Osteoblast (primary cell): Measurements from ENCODE around the gene HDAC11. TPM values are rescaled to one million over a fixed set of nuclear protein-coding genes. Genes with fewer than 3 reads are reported as not detected.
A peak's percentile ranks its signal among the peaks of the same experiment; 100 is the strongest.

Experiments used
- DNase-seq: peaks from one replicate; pipeline ENCODE4 v3.0.0; 2011; ENCODE audit warnings: low spot score, mixed read lengths; ENCODE audit not compliant: insufficient read length; ENCODE audit errors: missing footprints
- H2AFZ ChIP-seq: 2 replicates; pipeline ENCODE4 v1.6.0; 2011; ENCODE audit warnings: mild to moderate bottlenecking, low read length
- H3K27ac ChIP-seq: 2 replicates; pipeline ENCODE4 v1.5.1; 2011; ENCODE audit warnings: mild to moderate bottlenecking, low read depth, low read length, moderate library complexity
- H3K27me3 ChIP-seq: 2 replicates; pipeline ENCODE4 v1.6.0; 2012; ENCODE audit warnings: mild to moderate bottlenecking, control low read depth, inconsistent platforms, low read length, moderate library complexity; ENCODE audit not compliant: insufficient read depth
- H3K36me3 ChIP-seq: 2 replicates; pipeline ENCODE4 v1.5.1; 2011; ENCODE audit warnings: mild to moderate bottlenecking, low read length, control low read depth, moderate library complexity; ENCODE audit not compliant: insufficient read depth
- H3K4me1 ChIP-seq: 2 replicates; pipeline ENCODE4 v1.5.1; 2011; ENCODE audit warnings: mild to moderate bottlenecking, low read length, control low read depth, moderate library complexity; ENCODE audit not compliant: insufficient read depth
- H3K4me2 ChIP-seq: 2 replicates; pipeline ENCODE4 v1.6.0; 2011; ENCODE audit warnings: mild to moderate bottlenecking, low read length; ENCODE audit not compliant: insufficient read depth
- H3K4me3 ChIP-seq: fragments of 200-600 bp; sonication (generic); 3 replicates; pipeline ENCODE4 v1.5.1; 2012; ENCODE audit warnings: mild to moderate bottlenecking, low read length, inconsistent platforms; ENCODE audit not compliant: insufficient read depth
- H3K79me2 ChIP-seq: 2 replicates; pipeline ENCODE4 v1.6.0; 2012; ENCODE audit warnings: mild to moderate bottlenecking, low read length, control low read depth, inconsistent platforms; ENCODE audit not compliant: insufficient read depth
- H3K9me3 ChIP-seq: 2 replicates; pipeline ENCODE4 v1.5.1; 2011; ENCODE audit warnings: low read depth, low read length, control low read depth
- H4K20me1 ChIP-seq: 2 replicates; pipeline ENCODE4 v1.6.0; 2012; ENCODE audit warnings: mild to moderate bottlenecking, low read length, control low read depth; ENCODE audit not compliant: insufficient read depth
- total RNA-seq: library from RNA; depleted of rRNA; stranded (reverse); fragments of >200 nt; gene quantifications from 2 replicates; pipeline ENCODE4 v1.2.3, GENCODE V29; 2012
- TF ChIP-seq, protein P1 (sequence below): IDR thresholded peaks from 2 replicates; pipeline ENCODE4 v1.5.1; 2011; ENCODE audit warnings: mild to moderate bottlenecking, low read depth, low read length, moderate library complexity; ENCODE audit errors: extremely low read depth

The HDAC11 gene
- total RNA-seq, 1 donor = 11.2 TPM

DNA sequence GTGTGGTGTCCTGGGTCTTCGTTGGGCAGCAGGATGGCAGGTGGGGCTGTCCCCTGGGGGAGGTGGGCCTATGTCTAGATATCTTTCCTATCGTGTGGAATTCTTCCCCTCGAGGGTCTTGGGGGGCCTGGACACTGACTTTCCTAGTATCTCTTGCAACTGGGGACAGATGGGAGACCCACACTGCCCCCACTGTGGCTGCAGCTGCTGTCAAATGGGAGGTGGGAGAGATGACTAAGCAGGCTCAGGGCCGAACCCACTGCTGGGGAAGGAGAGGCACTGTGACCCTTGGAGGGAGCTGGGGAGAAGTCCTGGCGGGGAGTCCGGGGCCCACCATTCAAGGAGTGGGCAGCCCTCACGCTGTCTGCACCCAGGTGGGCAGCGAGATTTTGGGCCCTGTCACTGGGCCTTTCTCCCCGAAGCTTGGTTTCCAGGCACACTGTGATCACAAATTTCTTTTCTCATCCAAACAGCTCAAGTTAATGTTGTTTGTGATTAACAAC is 65.9 kb downstream of the HDAC11 start:
- no peaks in the 10 kb centered on the region for H3K79me2 ChIP-seq
- H3K36me3 ChIP-seq = no peaks in the 10 kb centered on the region
- no peaks in the 10 kb centered on the region for H3K27me3 ChIP-seq
- no peak overlapping the region for H3K27ac ChIP-seq
- DNase-seq = no peak
- H3K9me3 ChIP-seq = peaks cover 4% of the 10 kb centered on the region
- no peaks in the 10 kb centered on the region for H4K20me1 ChIP-seq
- no peak overlapping the region for H3K4me2 ChIP-seq
- H3K4me3 ChIP-seq = no peak overlapping the region
- TF ChIP-seq, protein P1, sequence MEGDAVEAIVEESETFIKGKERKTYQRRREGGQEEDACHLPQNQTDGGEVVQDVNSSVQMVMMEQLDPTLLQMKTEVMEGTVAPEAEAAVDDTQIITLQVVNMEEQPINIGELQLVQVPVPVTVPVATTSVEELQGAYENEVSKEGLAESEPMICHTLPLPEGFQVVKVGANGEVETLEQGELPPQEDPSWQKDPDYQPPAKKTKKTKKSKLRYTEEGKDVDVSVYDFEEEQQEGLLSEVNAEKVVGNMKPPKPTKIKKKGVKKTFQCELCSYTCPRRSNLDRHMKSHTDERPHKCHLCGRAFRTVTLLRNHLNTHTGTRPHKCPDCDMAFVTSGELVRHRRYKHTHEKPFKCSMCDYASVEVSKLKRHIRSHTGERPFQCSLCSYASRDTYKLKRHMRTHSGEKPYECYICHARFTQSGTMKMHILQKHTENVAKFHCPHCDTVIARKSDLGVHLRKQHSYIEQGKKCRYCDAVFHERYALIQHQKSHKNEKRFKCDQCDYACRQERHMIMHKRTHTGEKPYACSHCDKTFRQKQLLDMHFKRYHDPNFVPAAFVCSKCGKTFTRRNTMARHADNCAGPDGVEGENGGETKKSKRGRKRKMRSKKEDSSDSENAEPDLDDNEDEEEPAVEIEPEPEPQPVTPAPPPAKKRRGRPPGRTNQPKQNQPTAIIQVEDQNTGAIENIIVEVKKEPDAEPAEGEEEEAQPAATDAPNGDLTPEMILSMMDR = no peak
- H3K4me1 ChIP-seq = peaks cover 48% of the 10 kb centered on the region
- H2AFZ ChIP-seq = no peak overlapping the region

DNA sequence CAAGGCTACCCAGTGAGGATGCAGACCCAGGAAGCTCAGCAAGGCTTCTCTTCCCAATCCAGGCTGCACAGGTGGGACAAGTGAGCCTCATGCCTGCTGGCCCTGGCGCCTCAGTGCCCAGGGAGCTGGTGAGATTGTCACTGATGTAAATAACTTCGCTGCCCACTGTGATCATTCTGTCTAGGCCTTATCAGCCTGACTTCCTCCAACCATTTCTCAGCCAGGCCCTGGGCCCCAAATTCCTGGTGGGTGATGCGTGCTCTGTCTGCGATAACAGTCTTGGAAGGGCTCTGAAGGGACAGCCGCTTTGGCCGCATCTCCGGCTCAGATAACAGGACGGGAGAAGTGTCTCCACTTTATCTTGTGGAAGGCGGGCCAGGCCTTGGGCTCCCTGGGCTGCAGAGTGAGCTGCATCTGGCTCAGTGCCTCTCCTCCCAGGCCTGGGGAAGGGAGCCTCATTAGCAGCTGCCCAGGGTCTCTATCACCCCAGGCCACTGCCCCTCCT is 66.6 kb downstream of the HDAC11 start:
- Histone ChIP-seq H3K27ac (no peak overlapping the region), H4K20me1 (no peaks in the 10 kb centered on the region), H2AFZ (peak overlapping the region; percentile 15), H3K27me3 (no peaks in the 10 kb centered on the region), H3K79me2 (no peaks in the 10 kb centered on the region), H3K4me3 (no peak overlapping the region), H3K36me3 (no peaks in the 10 kb centered on the region), H3K4me2 (no peak overlapping the region), H3K4me1 (peaks cover 43% of the 10 kb centered on the region), H3K9me3 (peaks cover 2% of the 10 kb centered on the region)
- TF ChIP-seq, protein P1 = no peak
- peak; percentile 84 for DNase-seq

DNA sequence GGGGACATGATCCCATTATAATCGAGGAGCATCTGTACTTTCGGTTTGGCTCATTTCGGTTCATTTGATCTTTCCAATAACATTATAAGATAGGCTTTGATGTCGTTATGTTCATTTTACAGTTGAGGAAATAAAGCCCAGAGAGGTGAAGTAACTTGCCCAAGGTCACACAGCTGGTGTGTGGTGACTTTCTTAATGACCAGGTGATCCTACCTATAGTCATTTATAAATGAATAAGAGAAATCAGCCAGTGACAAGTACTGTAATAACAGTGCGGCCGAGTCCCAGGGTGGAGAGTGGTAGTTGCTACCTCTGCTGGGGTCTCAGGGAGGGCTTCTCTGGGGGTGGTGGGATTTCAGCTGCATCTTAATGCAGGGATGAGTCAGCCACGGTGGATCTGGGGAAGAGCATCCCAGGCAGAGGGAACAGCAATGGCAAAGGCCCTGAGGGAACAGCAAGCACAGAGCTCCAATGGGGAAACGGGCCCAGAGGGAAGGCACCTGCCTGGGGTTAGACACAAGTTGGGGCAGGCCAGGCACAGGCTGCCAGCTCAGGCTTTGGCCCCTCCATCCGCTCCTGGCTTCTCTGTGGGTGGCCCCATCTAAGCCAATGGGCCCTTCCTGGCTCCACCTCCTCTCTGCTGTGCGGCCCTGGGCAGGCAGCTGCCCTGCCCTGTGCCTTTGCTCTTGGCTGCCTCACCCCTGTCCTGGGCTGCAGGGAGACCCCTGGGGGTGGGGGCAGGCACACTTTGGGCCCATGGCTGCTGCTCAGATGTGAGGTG is 67.7 kb downstream of the HDAC11 start:
- peaks cover 43% of the 10 kb centered on the region for H3K4me1 ChIP-seq
- H3K36me3 ChIP-seq = no peaks in the 10 kb centered on the region
- no peak overlapping the region for H2AFZ ChIP-seq
- no peak for DNase-seq
- no peak overlapping the region for H3K4me3 ChIP-seq
- H3K27ac ChIP-seq = no peak overlapping the region
- TF ChIP-seq, protein P1 = no peak
- peak overlapping the region; percentile 64 for H3K4me2 ChIP-seq
- H3K9me3 ChIP-seq = no peaks in the 10 kb centered on the region
- H3K79me2 ChIP-seq = no peaks in the 10 kb centered on the region
- H4K20me1 ChIP-seq = no peaks in the 10 kb centered on the region
- H3K27me3 ChIP-seq = no peaks in the 10 kb centered on the region
